HepG2 (cell line): ENCODE data around the gene RILPL1. TPM values are rescaled to one million over a fixed set of nuclear protein-coding genes. Genes with fewer than 3 reads are reported as not detected.

Experiments
- ARID2 ChIP-seq: sonication (generic); formaldehyde crosslinking; IDR thresholded peaks from 2 replicates; pipeline ENCODE4 v1.8.1; 2022; ENCODE audit warnings: mild to moderate bottlenecking, missing genetic modification reagents, borderline replicate concordance
- BCL3 ChIP-seq: sonication (generic); formaldehyde crosslinking; IDR thresholded peaks from 2 replicates; pipeline ENCODE4 v1.5.1; 2020; ENCODE audit warnings: mild to moderate bottlenecking, missing genetic modification reagents, moderate library complexity
- CTCF ChIP-seq: sonication (generic); formaldehyde crosslinking; IDR thresholded peaks from 2 replicates; pipeline ENCODE4 v1.5.0; 2020; ENCODE audit warnings: mild to moderate bottlenecking, missing genetic modification reagents, moderate library complexity
- DMAP1 ChIP-seq: IDR thresholded peaks from 2 replicates; pipeline ENCODE4 v1.6.1; 2016
- GABPA ChIP-seq, 2 experiments: IDR thresholded peaks; 2 replicates each; pipeline ENCODE4 v1.6.1; 2011 to 2016; ENCODE audit warnings: low read depth in 2 of 2, low read length in 1 of 2, missing biosample characterization in 1 of 2, missing genetic modification characterization in 1 of 2
- GMEB1 ChIP-seq: sonication (generic); formaldehyde crosslinking; IDR thresholded peaks from 2 replicates; pipeline ENCODE4 v1.5.1; 2020; ENCODE audit warnings: missing genetic modification reagents, mild to moderate bottlenecking, borderline replicate concordance
- HDAC2 ChIP-seq: sonication (generic); formaldehyde crosslinking; IDR thresholded peaks from 2 replicates; pipeline ENCODE4 v1.4.0; 2020; ENCODE audit warnings: missing genetic modification reagents
- HNF4A ChIP-seq: sonication (generic); formaldehyde crosslinking; IDR thresholded peaks from 2 replicates; pipeline ENCODE4 v1.4.0; 2020; ENCODE audit warnings: missing genetic modification reagents
- HNF4G ChIP-seq, 2 experiments: sonication (generic) in 1 of 2; formaldehyde crosslinking in 1 of 2; IDR thresholded peaks; 2 replicates each; pipeline versions ENCODE4 v1.4.0 to v1.6.1; 2011 to 2020; ENCODE audit warnings: borderline replicate concordance in 2 of 2, low read depth in 2 of 2, mild to moderate bottlenecking in 2 of 2, low read length in 1 of 2, missing genetic modification reagents in 1 of 2, moderate library complexity in 1 of 2
- KDM5A ChIP-seq: fragments of 200-600 bp; sonication (generic); IDR thresholded peaks from 2 replicates; pipeline ENCODE4 v1.7.0; 2018; ENCODE audit warnings: antibody characterized with exemption, mild to moderate bottlenecking, low read length, borderline replicate concordance
- NR2F6 ChIP-seq, 2 experiments: IDR thresholded peaks; 2 replicates each; pipeline ENCODE4 v1.6.1; 2016; ENCODE audit warnings: antibody characterized with exemption in 1 of 2, mild to moderate bottlenecking in 1 of 2
- RXRB ChIP-seq: IDR thresholded peaks from 2 replicates; pipeline ENCODE4 v1.6.1; 2016; ENCODE audit warnings: borderline replicate concordance, missing genetic modification reagents, missing compliant biosample characterization
- SIN3A ChIP-seq: IDR thresholded peaks from 2 replicates; pipeline ENCODE4 v1.6.1; 2011; ENCODE audit warnings: low read depth, mild to moderate bottlenecking, control low read depth, low read length, borderline replicate concordance
- TMF1 ChIP-seq: sonication (generic); formaldehyde crosslinking; IDR thresholded peaks from 2 replicates; pipeline ENCODE4 v1.8.1; 2022; ENCODE audit warnings: low read depth, missing genetic modification reagents
- ZBTB38 ChIP-seq: sonication (generic); formaldehyde crosslinking; IDR thresholded peaks from 2 replicates; pipeline ENCODE4 v1.5.1; 2020; ENCODE audit warnings: mild to moderate bottlenecking, missing genetic modification reagents
- ZNF12 ChIP-seq: sonication (generic); formaldehyde crosslinking; IDR thresholded peaks from 2 replicates; pipeline ENCODE4 v1.5.0; 2020; ENCODE audit warnings: missing genetic modification reagents
- ZNF770 ChIP-seq: sonication (generic); formaldehyde crosslinking; IDR thresholded peaks from 2 replicates; pipeline ENCODE4 v1.5.0; 2020; ENCODE audit warnings: mild to moderate bottlenecking, missing genetic modification reagents
- polyA plus RNA-seq, 8 experiments: library from polyadenylated mRNA; depleted of rRNA in 3 of 8; stranded (reverse) in 7 of 8; unstranded in 1 of 8; fragments of >200 nt; fragmentation: Illumina TruSeq in 4 of 8; extraction: Trizol in 4 of 8; gene quantifications; 2 replicates each; pipeline versions ENCODE4 v1.2.1 to v1.2.3, GENCODE V29; 2011 to 2016; ENCODE audit warnings: low read depth in 4 of 8, missing spikeins in 1 of 8, mixed read lengths in 1 of 8; ENCODE audit not compliant: insufficient read depth in 1 of 8
- total RNA-seq, 5 experiments: library from RNA; depleted of rRNA; stranded (reverse); fragments of >200 nt; fragmentation: Illumina TruSeq; extraction: Trizol; gene quantifications; 2 replicates each; pipeline ENCODE4 v1.2.3, GENCODE V29; 2016; ENCODE audit warnings: low read depth in 1 of 5

The RILPL1 gene
- total and polyA plus RNA-seq, 2 of the 13 experiments (the other 11 are each of a cell fraction or from before 2014, with no cell fraction given), result 5.8 to 28.4 TPM

GRCh38 chr12:123498126-123498825 lies 35.2 kb downstream of the RILPL1 start (continued):
- TF ChIP-seq SIN3A, result no peak
- no peak for TF ChIP-seq KDM5A
- peak; percentile 68 for TF ChIP-seq RXRB (CRISPR knock-in tag)
- TF ChIP-seq ZNF770 (CRISPR knock-in tag), result peak; percentile 54; the same call in 1 of the 2 replicates
- TF ChIP-seq TMF1, result no peak
- TF ChIP-seq ZNF12, result no peak
- peak; percentile 77 for TF ChIP-seq CTCF (CRISPR knock-in tag)
- no peak for TF ChIP-seq GABPA (IDR thresholded peaks at IDR 0.05; ENCODE audit: low read depth, low read length)
- TF ChIP-seq GABPA (CRISPR knock-in tag; IDR thresholded peaks at IDR 0.05; ENCODE audit: low read depth), result no peak
- TF ChIP-seq NR2F6 (IDR thresholded peaks at IDR 0.05), result peak; percentile 80
- peak; percentile 83 for TF ChIP-seq NR2F6 (CRISPR knock-in tag; IDR thresholded peaks at IDR 0.05)
- peak; percentile 49; the same call in 1 of the 2 replicates for TF ChIP-seq HDAC2
- TF ChIP-seq ARID2 (CRISPR knock-in tag), result no peak
- peak; percentile 28; the same call in 1 of the 2 replicates for TF ChIP-seq ZBTB38 (CRISPR knock-in tag)
- no peak for TF ChIP-seq BCL3 (CRISPR knock-in tag)
- no peak for TF ChIP-seq GMEB1 (CRISPR knock-in tag)
- TF ChIP-seq DMAP1, result 0 out of 2 replicates have a peak, but pooled peaks have one; percentile 32
- peak; percentile 79 for TF ChIP-seq HNF4A (CRISPR knock-in tag)
- peak; percentile 40; the same call in 1 of the 2 replicates for TF ChIP-seq HNF4G (IDR thresholded peaks at IDR 0.05; ENCODE audit: borderline replicate concordance, low read depth, low read length)
- TF ChIP-seq HNF4G (CRISPR knock-in tag; IDR thresholded peaks at IDR 0.05; ENCODE audit: borderline replicate concordance, low read depth), result no peak
